Body of pancreas (tissue), 4 donors: ENCODE data around the gene PFDN2. TPM values are rescaled to one million over a fixed set of nuclear protein-coding genes. Genes with fewer than 3 reads are reported as not detected.

Experiments used
- ATAC-seq: fragments of 150-250 bp; one replicate; pipeline ENCODE4 v1.9.1; 2016
- DNase-seq, 4 donors: peaks; one replicate each; pipeline ENCODE4 v3.0.0-alpha.2; 2019
- H3K27ac ChIP-seq, 4 donors: fragments of 200-600 bp; sonication (generic); 1 replicate in 3 of 4; 2 replicates in 1 of 4; pipeline versions ENCODE4 v1.5.1 to v1.6.1; 2016 to 2019; ENCODE audit warnings: mild to moderate bottlenecking in 1 of 4, mixed read lengths in 1 of 4, moderate library complexity in 1 of 4
- H3K27me3 ChIP-seq, 2 donors: fragments of 200-600 bp; sonication (generic); one replicate each; pipeline ENCODE4 v1.6.0; 2016; ENCODE audit warnings: mild to moderate bottlenecking in 1 of 2
- H3K36me3 ChIP-seq, 2 donors: fragments of 200-600 bp; sonication (generic); replicated peaks in 1 of 2; 2 replicates each; pipeline ENCODE4 v1.5.1; 2016; ENCODE audit warnings: low read depth in 2 of 2; ENCODE audit not compliant: insufficient read depth in 1 of 2
- H3K4me1 ChIP-seq: fragments of 200-600 bp; sonication (generic); one replicate; pipeline ENCODE4 v1.6.0; 2016
- H3K4me3 ChIP-seq, 2 donors: fragments of 200-600 bp; sonication (generic); 1 replicate in 1 of 2; 2 replicates in 1 of 2; pipeline ENCODE4 v1.5.1; 2016 to 2019
- H3K9me3 ChIP-seq, 3 donors: fragments of 200-600 bp; sonication (generic); 1 replicate in 2 of 3; 2 replicates in 1 of 3; pipeline ENCODE4 v1.5.1; 2016
- POLR2A ChIP-seq, 3 donors: fragments of 450-650 bp; IDR thresholded peaks; one replicate each; pipeline ENCODE4 v1.6.1; 2016; ENCODE audit warnings: antibody characterized with exemption in 3 of 3, mild to moderate bottlenecking in 2 of 3
- WGBS, 2 donors: methylation state at CpG; one replicate each; pipeline ENCODE4 v1.1.5; 2017; 5-methylcytosine and 5-hydroxymethylcytosine counted together
- intact Hi-C: fragments of 100-400 bp; cut with DNase I; formaldehyde crosslinking; loops from one replicate; pipeline ENCODE4 v1.15.1; 2023
- total RNA-seq, 2 donors: library from RNA; depleted of rRNA; stranded (reverse); fragments of >200 nt; gene quantifications; one replicate each; pipeline ENCODE4 v1.1.0, GENCODE V29; 2016
- TF ChIP-seq, protein P1 (sequence below), 7 experiments: fragments of 450-650 bp in 4 of 7; fragments of 200-600 bp in 3 of 7; sonication (generic) in 3 of 7; IDR thresholded peaks; one replicate each; pipeline ENCODE4 v1.5.1; 2016 to 2019; ENCODE audit warnings: antibody characterized with exemption in 7 of 7

The PFDN2 gene
- total RNA-seq, 2 donors from 2014 or later, result 29.6 to 54.7 TPM

DNA sequence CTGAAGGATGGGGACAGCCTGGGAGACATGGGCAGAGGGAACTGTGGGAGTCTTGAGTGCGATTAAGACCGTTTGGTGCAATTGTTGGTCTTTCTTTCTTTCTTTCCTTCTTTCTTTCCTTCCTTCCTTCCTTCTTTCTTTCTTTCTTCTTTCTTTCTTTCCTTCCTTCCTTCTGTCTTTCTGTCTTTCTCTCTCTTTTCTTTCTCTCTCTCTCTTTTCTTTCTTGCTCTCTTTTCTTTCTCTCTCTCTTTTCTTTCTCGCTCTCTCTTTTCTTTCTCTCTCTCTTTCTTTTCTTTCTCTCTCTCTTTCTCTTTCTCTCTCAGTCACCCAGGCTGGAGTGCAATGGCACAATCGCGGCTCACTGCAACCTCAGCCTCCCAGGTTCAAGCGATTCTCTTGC, 22.6 kb downstream of the PFDN2 start:
- no peak overlapping the region for H3K27ac ChIP-seq
- peaks cover 22% of the 10 kb centered on the region for H3K4me1 ChIP-seq
- intact Hi-C loops, result loop anchor here (10.0 kb wide), 2 partner anchors 100 to 260 kb away; no protein-coding TSS in a partner anchor
- ATAC-seq (no peak), DNase-seq (no peak)
- H3K36me3 ChIP-seq, result no peaks in the 10 kb centered on the region
- 80 to 86% methylated on average over 6 of the region's 6 CpGs for WGBS, 2 donors
- no peaks in the 10 kb centered on the region for H3K9me3 ChIP-seq
- no peak overlapping the region for H3K4me3 ChIP-seq
- TF ChIP-seq POLR2A (IDR thresholded peaks at IDR 0.05), result no peak
- TF ChIP-seq, protein P1, sequence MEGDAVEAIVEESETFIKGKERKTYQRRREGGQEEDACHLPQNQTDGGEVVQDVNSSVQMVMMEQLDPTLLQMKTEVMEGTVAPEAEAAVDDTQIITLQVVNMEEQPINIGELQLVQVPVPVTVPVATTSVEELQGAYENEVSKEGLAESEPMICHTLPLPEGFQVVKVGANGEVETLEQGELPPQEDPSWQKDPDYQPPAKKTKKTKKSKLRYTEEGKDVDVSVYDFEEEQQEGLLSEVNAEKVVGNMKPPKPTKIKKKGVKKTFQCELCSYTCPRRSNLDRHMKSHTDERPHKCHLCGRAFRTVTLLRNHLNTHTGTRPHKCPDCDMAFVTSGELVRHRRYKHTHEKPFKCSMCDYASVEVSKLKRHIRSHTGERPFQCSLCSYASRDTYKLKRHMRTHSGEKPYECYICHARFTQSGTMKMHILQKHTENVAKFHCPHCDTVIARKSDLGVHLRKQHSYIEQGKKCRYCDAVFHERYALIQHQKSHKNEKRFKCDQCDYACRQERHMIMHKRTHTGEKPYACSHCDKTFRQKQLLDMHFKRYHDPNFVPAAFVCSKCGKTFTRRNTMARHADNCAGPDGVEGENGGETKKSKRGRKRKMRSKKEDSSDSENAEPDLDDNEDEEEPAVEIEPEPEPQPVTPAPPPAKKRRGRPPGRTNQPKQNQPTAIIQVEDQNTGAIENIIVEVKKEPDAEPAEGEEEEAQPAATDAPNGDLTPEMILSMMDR (IDR thresholded peaks at IDR 0.05), result no peak
- H3K27me3 ChIP-seq, result no peaks in the 10 kb centered on the region

DNA sequence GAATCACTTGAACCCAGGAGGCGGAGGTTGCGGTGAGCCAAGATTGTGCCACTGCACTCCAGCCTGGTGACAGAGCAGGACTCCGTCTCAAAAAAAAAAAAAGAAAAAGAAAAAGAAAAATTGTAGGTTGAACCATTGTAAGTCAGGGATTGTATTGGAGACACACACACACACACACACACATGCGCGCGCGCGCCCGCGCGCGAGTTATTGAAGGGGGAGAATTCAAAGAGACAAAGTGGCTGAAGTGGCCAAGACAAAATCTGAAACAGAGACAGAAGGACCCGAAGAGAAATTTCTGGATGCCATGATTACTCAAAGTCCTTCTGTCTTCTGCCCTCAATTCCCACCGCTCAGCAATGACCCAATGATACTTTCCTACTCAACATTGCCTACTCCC, 23.4 kb downstream of the PFDN2 start:
- DNase-seq, result no peak
- intact Hi-C loops, result loop anchor here (10.0 kb wide), 2 partner anchors 100 to 260 kb away; no protein-coding TSS in a partner anchor
- WGBS, 2 donors, result 89 to 93% methylated on average over 14 of the region's 14 CpGs

DNA sequence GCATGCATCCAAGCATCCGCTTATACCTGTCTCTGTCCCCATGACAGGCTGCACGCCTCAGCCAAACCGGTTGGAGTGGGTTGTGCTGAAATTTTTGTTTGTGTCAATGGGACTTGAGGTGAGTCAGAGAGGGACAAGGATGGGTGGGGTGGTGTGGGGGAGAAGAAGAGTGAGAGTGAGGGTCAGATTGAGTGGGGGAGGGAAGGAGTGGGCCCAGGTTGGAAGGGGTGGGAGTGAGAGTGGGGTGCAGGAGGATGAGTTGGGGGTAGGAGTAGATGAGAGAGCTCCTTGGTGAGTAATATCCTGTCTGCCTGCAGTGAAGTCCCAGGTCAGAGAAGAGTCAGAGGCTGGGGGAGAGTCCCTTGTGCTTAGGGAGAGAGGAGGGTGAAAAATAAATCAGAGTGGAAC, 25.2 kb downstream of the PFDN2 start:
- H3K36me3 ChIP-seq, result no peaks in the 10 kb centered on the region
- peaks cover 35% of the 10 kb centered on the region for H3K4me1 ChIP-seq
- TF ChIP-seq POLR2A (IDR thresholded peaks at IDR 0.05), result no peak
- TF ChIP-seq, protein P1 (IDR thresholded peaks at IDR 0.05), result no peak
- H3K27ac ChIP-seq, result no peak overlapping the region
- 58 to 74% methylated on average over 3 of the region's 3 CpGs for WGBS, 2 donors
- no peaks in the 10 kb centered on the region for H3K9me3 ChIP-seq
- DNase-seq (no peak), ATAC-seq (no peak)
- intact Hi-C loops, result loop anchor here (10.0 kb wide), 2 partner anchors 98 to 258 kb away; no protein-coding TSS in a partner anchor
- no peaks in the 10 kb centered on the region for H3K27me3 ChIP-seq
- no peak overlapping the region for H3K4me3 ChIP-seq

More for the DNA sequence above, 23.4 kb downstream of the PFDN2 start:
- H3K27me3 ChIP-seq, result no peaks in the 10 kb centered on the region
- no peak overlapping the region for H3K27ac ChIP-seq
- ATAC-seq, result no peak
- TF ChIP-seq POLR2A (IDR thresholded peaks at IDR 0.05), result no peak
- TF ChIP-seq, protein P1 (IDR thresholded peaks at IDR 0.05), result no peak
- H3K4me1 ChIP-seq, result peaks cover 28% of the 10 kb centered on the region
- H3K9me3 ChIP-seq, result no peaks in the 10 kb centered on the region
- no peaks in the 10 kb centered on the region for H3K36me3 ChIP-seq
- H3K4me3 ChIP-seq, result no peak overlapping the region

DNA sequence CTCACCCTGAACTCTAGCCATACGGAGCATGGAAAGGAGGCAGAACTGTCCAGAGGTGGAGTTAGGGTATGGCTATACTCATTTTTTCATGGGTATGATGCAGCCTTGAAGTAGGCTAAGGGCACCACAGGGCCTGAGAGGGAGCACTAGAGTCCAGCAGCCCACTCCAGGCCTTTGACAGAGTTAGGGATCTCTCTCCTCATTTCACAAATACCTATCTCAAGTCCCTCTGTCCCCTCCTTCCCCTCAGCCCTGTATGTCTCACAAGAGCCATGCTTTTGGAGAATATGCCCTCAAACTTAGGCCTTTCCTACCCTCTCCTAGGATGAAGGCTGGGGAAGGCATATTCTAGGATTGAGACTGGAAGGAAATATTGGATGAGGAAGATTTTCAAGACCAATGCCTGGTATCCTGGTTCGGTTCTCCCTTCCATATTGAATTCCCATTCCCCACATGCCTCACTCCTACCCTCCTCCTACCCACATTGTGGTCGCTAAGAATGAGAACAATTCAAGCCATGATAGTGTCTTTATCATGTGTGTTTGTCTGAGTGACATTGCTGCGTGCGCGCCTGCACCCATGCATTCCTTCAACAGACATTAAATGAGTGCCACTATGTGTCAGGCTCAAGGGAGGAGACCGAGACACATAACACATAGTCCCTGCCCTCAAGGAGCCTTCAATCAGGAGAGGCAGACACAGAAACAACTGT, 25.9 kb downstream of the PFDN2 start:
- Histone ChIP-seq H3K4me1 (peaks cover 36% of the 10 kb centered on the region), H3K27me3 (no peaks in the 10 kb centered on the region), H3K4me3 (no peak overlapping the region), H3K9me3 (no peaks in the 10 kb centered on the region), H3K27ac (no peak overlapping the region), H3K36me3 (no peaks in the 10 kb centered on the region)
- intact Hi-C loops, result loop anchor here (10.0 kb wide), 2 partner anchors 97 to 257 kb away; no protein-coding TSS in a partner anchor
- no peak for ATAC-seq
- DNase-seq, result no peak
- WGBS, 2 donors, result 86 to 89% methylated on average over 7 of the region's 7 CpGs
- no peak for TF ChIP-seq POLR2A (IDR thresholded peaks at IDR 0.05)
- TF ChIP-seq, protein P1 (IDR thresholded peaks at IDR 0.05), result no peak
